ENCODE data around the gene POLA1. TPM values are rescaled to one million over a fixed set of nuclear protein-coding genes. Genes with fewer than 3 reads are reported as not detected.

The POLA1 gene
- total RNA-seq, 1 donor from 2014 or later: 80.4 TPM

DNA sequence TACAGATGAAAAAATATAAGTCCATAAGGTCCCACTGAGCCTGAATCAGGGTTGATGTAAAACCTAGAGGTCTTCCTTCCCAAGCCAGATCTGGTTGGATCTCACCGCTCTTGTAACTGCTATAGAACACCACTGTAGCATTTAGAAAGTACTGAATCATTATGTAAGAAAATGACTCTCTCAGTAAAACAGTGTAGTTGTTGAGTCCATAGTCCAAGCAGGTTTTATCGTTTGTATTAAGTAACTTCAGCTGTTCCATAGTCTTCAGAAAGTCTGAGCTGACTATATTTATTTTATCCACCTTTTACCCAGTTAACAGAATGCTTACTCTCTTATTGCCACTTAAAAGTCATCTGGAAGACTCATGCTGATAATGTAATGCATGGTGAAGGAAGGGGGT is 82.2 kb downstream of the POLA1 start:
- no peaks in the 10 kb centered on the region for H3K4me1 Mint-ChIP-seq

GRCh38 chrX:24777660-24778059 is 83.9 kb downstream of the POLA1 start:
- Mint-ChIP-seq H3K27ac (no peak overlapping the region), H3K4me1 (no peaks in the 10 kb centered on the region), H3K36me3 (peaks cover 28% of the 10 kb centered on the region), H3K9me3 (no peaks in the 10 kb centered on the region), H3K27me3 (ENCODE audit: insufficient read depth, low read depth) (no peaks in the 10 kb centered on the region), H3K4me3 (no peak overlapping the region)
- H3K79me2 ChIP-seq (ENCODE audit: low read depth): no peaks in the 10 kb centered on the region
- H3K4me1 ChIP-seq: peaks cover 12% of the 10 kb centered on the region
- DNase-seq (ENCODE audit: low spot score): no peak
- H3K9me3 ChIP-seq (ENCODE audit: low read depth): no peaks in the 10 kb centered on the region
- H3K4me3 ChIP-seq: no peak overlapping the region
- peak overlapping the region; percentile 0 for H3K4me2 ChIP-seq
- H4K20me1 ChIP-seq (ENCODE audit: low read depth): no peaks in the 10 kb centered on the region
- no peak overlapping the region for H2AFZ ChIP-seq (replicated peaks)
- peaks cover 11% of the 10 kb centered on the region for H3K36me3 ChIP-seq
- no peak overlapping the region for H3K9ac ChIP-seq
- no peaks in the 10 kb centered on the region for H3F3A ChIP-seq (ENCODE audit: low read depth)
- H3K27ac ChIP-seq: no peak overlapping the region
- H3K27me3 ChIP-seq: no peaks in the 10 kb centered on the region
- TF ChIP-seq EZH2phosphoT487 (IDR thresholded peaks at IDR 0.05) (no peak), EZH2 (IDR thresholded peaks at IDR 0.05) (no peak)
- TF ChIP-seq, protein P1, sequence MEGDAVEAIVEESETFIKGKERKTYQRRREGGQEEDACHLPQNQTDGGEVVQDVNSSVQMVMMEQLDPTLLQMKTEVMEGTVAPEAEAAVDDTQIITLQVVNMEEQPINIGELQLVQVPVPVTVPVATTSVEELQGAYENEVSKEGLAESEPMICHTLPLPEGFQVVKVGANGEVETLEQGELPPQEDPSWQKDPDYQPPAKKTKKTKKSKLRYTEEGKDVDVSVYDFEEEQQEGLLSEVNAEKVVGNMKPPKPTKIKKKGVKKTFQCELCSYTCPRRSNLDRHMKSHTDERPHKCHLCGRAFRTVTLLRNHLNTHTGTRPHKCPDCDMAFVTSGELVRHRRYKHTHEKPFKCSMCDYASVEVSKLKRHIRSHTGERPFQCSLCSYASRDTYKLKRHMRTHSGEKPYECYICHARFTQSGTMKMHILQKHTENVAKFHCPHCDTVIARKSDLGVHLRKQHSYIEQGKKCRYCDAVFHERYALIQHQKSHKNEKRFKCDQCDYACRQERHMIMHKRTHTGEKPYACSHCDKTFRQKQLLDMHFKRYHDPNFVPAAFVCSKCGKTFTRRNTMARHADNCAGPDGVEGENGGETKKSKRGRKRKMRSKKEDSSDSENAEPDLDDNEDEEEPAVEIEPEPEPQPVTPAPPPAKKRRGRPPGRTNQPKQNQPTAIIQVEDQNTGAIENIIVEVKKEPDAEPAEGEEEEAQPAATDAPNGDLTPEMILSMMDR (IDR thresholded peaks at IDR 0.05): no peak

More for the DNA sequence above, 82.2 kb downstream of the POLA1 start:
- TF ChIP-seq EZH2phosphoT487 (IDR thresholded peaks at IDR 0.05) (no peak), EZH2 (IDR thresholded peaks at IDR 0.05) (no peak)
- TF ChIP-seq, protein P1 (IDR thresholded peaks at IDR 0.05): no peak
- H3K4me3 ChIP-seq: no peak overlapping the region
- H3K9me3 Mint-ChIP-seq: no peaks in the 10 kb centered on the region
- H4K20me1 ChIP-seq (ENCODE audit: low read depth): no peaks in the 10 kb centered on the region
- no peak overlapping the region for H3K27ac ChIP-seq
- H3F3A ChIP-seq (ENCODE audit: low read depth): no peaks in the 10 kb centered on the region
- H3K36me3 ChIP-seq: peaks cover 13% of the 10 kb centered on the region
- peaks cover 23% of the 10 kb centered on the region for H3K36me3 Mint-ChIP-seq
- no peak overlapping the region for H3K27ac Mint-ChIP-seq
- H3K4me3 Mint-ChIP-seq: no peak overlapping the region
- no peaks in the 10 kb centered on the region for H3K9me3 ChIP-seq (ENCODE audit: low read depth)
- no peak overlapping the region for H3K4me2 ChIP-seq
- DNase-seq (ENCODE audit: low spot score): no peak
- no peaks in the 10 kb centered on the region for H3K27me3 ChIP-seq
- H3K4me1 ChIP-seq: peaks cover 9% of the 10 kb centered on the region
- no peak overlapping the region for H3K9ac ChIP-seq
- no peak overlapping the region for H2AFZ ChIP-seq (replicated peaks)
- no peaks in the 10 kb centered on the region for H3K27me3 Mint-ChIP-seq (ENCODE audit: insufficient read depth, low read depth)
- H3K79me2 ChIP-seq (ENCODE audit: low read depth): no peaks in the 10 kb centered on the region

GRCh38 chrX:24782011-24782410 is 88.3 kb downstream of the POLA1 start:
- H3K4me1 Mint-ChIP-seq: no peaks in the 10 kb centered on the region
- H3K4me3 Mint-ChIP-seq: no peak overlapping the region
- Histone ChIP-seq H4K20me1 (ENCODE audit: low read depth) (no peaks in the 10 kb centered on the region), H3K4me1 (peaks cover 9% of the 10 kb centered on the region), H3F3A (ENCODE audit: low read depth) (no peaks in the 10 kb centered on the region), H3K4me3 (no peak overlapping the region), H3K27me3 (no peaks in the 10 kb centered on the region), H3K27ac (no peak overlapping the region), H2AFZ (replicated peaks) (no peak overlapping the region), H3K79me2 (ENCODE audit: low read depth) (no peaks in the 10 kb centered on the region), H3K4me2 (no peak overlapping the region), H3K9ac (no peak overlapping the region), H3K36me3 (peaks cover 4% of the 10 kb centered on the region), H3K9me3 (ENCODE audit: low read depth) (no peaks in the 10 kb centered on the region)
- H3K27me3 Mint-ChIP-seq (ENCODE audit: insufficient read depth, low read depth): no peaks in the 10 kb centered on the region
- no peak for TF ChIP-seq EZH2phosphoT487 (IDR thresholded peaks at IDR 0.05)
- no peak for TF ChIP-seq EZH2 (IDR thresholded peaks at IDR 0.05)
- TF ChIP-seq, protein P1 (IDR thresholded peaks at IDR 0.05): no peak
- no peak overlapping the region for H3K27ac Mint-ChIP-seq
- peak; percentile 20 for DNase-seq (ENCODE audit: low spot score)
- peaks cover under 1% of the 10 kb centered on the region for H3K9me3 Mint-ChIP-seq
- peaks cover 40% of the 10 kb centered on the region for H3K36me3 Mint-ChIP-seq

Data from neural progenitor cell (in vitro differentiated cells).